HG02588 (cell line): Measurements from ENCODE around the gene MLX.
"Not testable (repeated sequence)": the region's sequence is repeated elsewhere in the genome, so short reads cannot be mapped to it uniquely, and the experiment has no call there.

ENCODE experiments used
- ATAC-seq: cut with Tn5 transposase; IDR thresholded peaks from one replicate; pipeline ENCODE4 v1.9.1; 2021; ENCODE audit warnings: mild to moderate bottlenecking, moderate library complexity; ENCODE audit not compliant: unreplicated experiment

MLX gene

GRCh38 chr17:42617956-42618431 lies 51.1 kb downstream of the MLX start:
- peak; percentile 23 for ATAC-seq

GRCh38 chr17:42618442-42619150 lies 51.7 kb downstream of the MLX start:
- ATAC-seq: peak; percentile 79

GRCh38 chr17:42621987-42622386 lies 55.1 kb downstream of the MLX start:
- ATAC-seq: not testable (repeated sequence)
